Ramos (cell line): Measurements from ENCODE around the gene TMEM154.

ENCODE experiments used
- in situ Hi-C: fragments of 300-500 bp; cut with MboI; formaldehyde crosslinking; loops from one replicate; pipeline ENCODE4 v1.14.3; 2022; ENCODE audit warnings: low sequenced_read_pairs; ENCODE audit not compliant: unreplicated experiment

The TMEM154 gene

DNA sequence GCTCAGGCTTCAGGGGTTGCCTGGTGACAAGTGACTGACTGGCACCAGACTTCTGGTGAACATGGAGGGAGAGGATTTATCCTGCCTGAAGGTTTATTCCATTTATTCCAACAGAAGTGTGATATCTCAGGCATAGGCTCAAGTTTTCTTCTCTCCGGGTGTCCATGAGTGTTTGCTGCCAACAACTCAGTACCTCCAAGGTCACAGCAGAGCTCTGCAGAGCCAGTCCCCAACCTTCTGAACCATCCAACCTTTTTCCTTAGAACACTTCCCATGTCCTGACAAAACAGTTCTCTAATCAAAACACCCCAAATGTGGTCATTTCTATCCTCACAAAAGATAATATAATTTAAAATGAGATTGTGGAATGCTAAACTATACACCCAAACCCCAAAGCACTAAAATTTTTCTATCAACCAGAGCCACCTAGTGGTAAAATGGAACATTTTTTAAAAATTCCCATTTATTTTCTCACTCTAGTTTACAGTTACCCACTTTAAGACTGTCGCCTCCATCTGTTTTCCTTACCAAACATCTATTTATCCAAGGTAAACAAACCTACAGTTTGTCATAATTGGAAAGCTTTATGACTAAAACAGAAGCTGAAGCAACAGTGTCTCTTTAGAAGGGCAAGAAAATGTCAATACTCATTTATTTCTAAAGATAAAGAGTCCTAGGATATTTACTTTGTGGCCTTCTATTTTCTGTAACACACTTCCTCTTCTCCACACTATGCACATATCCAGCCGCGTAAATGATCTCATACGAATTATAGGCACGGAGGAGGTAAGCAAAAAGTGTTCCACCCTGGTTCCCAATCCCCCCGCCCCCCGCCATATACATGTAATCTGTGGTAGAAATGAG is 39.5 kb downstream of the TMEM154 start:
- in situ Hi-C loops, result no loop called here

GRCh38 chr4:152635851-152636250 is 43.9 kb downstream of the TMEM154 start:
- in situ Hi-C loops, result no loop called here

GRCh38 chr4:152634110-152634760 is 45.6 kb downstream of the TMEM154 start:
- in situ Hi-C loops, result no loop called here

DNA sequence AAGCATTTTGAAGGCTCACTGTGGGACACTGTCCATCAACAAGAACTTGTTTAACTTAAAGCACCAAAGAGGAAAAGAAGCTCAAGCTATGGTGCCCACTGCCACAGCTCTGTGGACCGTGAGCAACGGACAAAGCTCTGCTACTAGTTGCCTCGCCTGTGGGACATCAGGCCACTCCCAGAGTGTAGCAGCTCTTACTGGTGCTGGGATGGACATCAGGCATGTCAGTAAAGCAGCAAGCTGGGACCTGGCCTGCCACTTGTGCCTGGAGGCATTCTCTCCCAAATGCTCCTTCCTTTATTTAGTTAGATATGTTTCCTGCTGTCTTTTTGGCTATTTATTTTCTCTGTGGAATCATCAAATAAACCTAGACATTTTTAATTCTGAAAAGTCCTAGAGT is 46.7 kb downstream of the TMEM154 start:
- in situ Hi-C loops, result no loop called here

DNA sequence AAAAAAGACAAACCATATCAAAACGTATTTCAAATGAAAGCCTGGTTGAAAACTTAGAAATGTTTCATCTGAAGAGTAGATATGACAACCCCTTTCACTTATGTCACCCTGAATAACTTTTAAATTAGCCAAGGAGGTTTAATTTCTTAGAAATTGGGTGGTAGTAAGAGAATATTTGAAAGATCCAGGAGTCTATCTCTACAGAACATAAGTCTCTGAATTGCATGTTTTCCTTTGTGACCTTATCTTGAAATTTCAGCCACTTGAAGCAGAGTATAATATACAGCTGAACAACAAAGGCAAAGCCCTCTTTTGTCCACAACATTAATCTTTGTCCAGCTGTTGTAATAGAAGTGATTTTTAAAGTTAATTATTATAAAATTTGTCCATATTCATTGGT is 49.5 kb downstream of the TMEM154 start:
- in situ Hi-C loops, result no loop called here

DNA sequence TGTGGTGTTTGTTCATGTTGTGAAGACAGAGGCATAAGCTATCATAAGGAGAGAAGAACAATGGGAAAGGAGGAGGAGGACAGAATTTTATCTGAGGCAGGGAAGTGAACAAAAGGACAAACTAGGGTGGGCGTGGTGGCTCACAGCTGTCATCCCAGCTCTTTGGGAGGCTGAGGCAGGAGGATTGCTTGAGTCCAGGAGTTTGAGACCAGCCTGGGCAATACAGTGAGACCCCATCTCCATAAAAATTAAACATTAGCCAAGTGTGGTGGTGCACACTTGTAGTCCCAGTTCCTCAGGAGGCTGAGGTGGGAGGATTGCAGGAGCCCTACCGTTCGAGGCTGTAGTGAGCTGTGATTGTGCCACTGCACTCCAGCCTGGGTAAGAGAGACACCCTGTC is 49.9 kb downstream of the TMEM154 start:
- in situ Hi-C loops, result no loop called here

- in situ Hi-C loops, result no loop called here
Measured at GRCh38 chr4:152628128-152628527, 51.7 kb downstream of the TMEM154 start.

DNA sequence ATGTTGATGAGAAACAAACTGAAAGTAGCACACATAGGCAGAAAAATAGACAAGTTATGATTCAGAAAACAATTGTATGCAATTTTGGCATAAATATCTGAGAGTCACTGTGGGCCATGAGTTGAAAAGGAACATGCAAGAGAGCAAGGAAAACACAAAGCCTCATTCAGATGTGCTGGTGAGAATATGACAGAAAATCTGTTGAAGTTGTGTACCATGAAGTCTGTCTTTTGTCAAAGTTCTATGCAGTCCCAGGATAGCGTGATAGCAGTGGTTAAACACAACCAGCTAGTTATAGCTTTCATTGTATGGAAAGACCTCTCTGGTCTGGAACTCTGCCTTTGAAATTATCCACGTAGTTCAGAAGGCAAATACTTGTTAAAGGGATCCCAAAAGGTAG is 53.0 kb downstream of the TMEM154 start:
- in situ Hi-C loops, result no loop called here

- in situ Hi-C loops, result no loop called here
Measured at GRCh38 chr4:152620915-152621314, 58.9 kb downstream of the TMEM154 start.

DNA sequence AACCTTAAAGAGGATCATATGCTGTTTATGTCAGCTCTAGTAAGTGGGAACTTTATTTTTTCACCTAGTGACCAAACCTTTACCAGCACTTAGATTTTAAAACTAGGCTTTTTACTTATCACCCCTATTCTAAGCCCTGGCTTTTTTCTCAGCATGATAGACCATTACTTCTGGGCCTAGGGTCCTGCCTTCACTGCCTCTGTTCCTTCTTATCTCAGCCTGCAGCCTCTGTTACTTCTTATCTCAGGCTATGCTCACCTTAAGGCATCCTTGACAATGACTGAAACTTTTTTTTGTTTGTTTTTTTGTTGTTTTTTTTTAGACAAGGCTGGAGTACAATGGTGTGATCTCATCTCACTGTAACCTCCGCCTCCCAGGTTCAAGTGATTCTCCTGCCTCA is 59.6 kb downstream of the TMEM154 start:
- in situ Hi-C loops, result no loop called here

- in situ Hi-C loops, result no loop called here
Measured at GRCh38 chr4:152619556-152619955, 60.2 kb downstream of the TMEM154 start.

- in situ Hi-C loops, result no loop called here
Measured at GRCh38 chr4:152618971-152619370, 60.8 kb downstream of the TMEM154 start.

DNA sequence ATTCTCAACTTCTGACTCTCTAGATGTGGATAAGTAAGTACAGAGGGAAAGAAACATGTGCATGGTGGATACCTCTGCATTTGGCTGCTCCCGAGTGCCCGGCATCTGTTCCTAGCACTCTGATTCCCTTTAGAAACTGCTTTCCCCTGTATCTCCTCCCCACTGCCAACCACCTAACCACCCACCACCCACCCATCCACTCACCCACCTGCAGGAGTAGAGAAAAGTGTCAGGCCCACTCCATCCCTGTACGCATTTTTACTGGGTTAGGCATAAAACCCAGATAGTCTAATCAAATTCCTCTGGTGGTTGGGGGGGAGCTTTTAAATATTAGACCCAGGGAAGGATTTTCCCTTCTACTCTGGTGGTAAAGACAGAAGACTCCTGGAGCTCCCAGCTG is 63.0 kb downstream of the TMEM154 start:
- in situ Hi-C loops, result no loop called here

- in situ Hi-C loops, result no loop called here
Measured at GRCh38 chr4:152613841-152614721, 65.7 kb downstream of the TMEM154 start.

DNA sequence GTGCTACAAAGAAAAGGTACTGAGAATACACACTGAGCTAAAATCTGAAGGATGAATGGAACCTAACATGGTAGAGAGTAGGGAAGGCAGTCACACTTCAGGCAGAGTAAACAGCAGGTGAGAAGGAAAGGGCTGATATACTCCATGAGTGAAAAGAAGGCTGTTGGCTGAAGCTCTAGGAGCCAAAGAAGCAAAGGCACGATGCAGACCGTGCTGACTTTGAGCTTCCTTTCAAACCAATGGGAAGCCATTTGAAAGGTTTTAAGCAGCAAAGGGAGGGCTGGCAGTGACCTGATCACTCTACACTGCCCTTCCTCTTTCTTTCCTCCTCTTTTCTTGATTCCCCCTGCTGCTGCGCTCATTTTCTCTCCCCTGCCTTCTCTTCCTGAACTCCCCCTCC is 66.4 kb downstream of the TMEM154 start:
- in situ Hi-C loops, result no loop called here

- in situ Hi-C loops, result no loop called here
Measured at GRCh38 chr4:152610131-152610530, 69.7 kb downstream of the TMEM154 start.

- in situ Hi-C loops, result no loop called here
Measured at GRCh38 chr4:152609481-152609880, 70.3 kb downstream of the TMEM154 start.

GRCh38 chr4:152607178-152607577 is 72.6 kb downstream of the TMEM154 start:
- in situ Hi-C loops, result no loop called here

DNA sequence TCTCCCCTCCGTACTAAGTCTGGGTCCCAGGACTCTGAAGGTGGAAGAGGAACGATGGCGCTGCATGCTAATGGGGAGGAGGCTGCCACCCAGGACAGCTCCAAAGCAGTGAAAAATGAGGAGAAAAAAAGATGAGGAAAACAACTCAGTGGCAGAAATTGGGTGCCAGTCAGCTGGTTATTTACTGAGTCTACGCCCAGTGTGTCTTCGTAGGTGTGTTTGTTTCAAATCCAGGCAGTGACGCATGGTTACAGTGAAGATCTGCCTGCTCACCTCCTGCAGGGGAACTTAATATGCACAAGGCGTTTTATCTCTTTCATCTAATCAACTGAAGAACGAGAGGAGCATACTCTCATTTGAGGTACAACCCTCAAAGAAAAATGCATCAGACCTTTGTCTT is 73.0 kb downstream of the TMEM154 start:
- in situ Hi-C loops, result no loop called here

GRCh38 chr4:152605641-152606335 is 74.0 kb downstream of the TMEM154 start:
- in situ Hi-C loops, result no loop called here
